T-cell (primary cell): ENCODE measurements around the gene POLR1C. TPM values are rescaled to one million over a fixed set of nuclear protein-coding genes. Genes with fewer than 3 reads are reported as not detected.

Experiments
- ATAC-seq, 4 experiments: fragments of 200-7000 bp in 3 of 4; fragments of 150-1000 bp in 1 of 4; cut with Tn5 transposase; replicated peaks in 1 of 4; 1 replicate in 3 of 4; 2 replicates in 1 of 4; pipeline ENCODE4 v1.10.0; 2021; ENCODE audit warnings: moderate library complexity in 3 of 4, mild to moderate bottlenecking in 2 of 4, moderate number of reproducible peaks in 1 of 4
- CTCF ChIA-PET, 2 donors: fragments of 300-600 bp; sonication (Branson Sonifier 250); formaldehyde crosslinking; loops; one replicate each; lab custom pipeline; 2022; ENCODE audit warnings: antibody characterized with exemption in 2 of 2; lab: Charles Lee
- POLR2A ChIA-PET, 2 donors: fragments of 300-600 bp; sonication (Branson Sonifier 250); formaldehyde crosslinking; loops; one replicate each; lab custom pipeline; 2022; ENCODE audit warnings: antibody characterized with exemption in 2 of 2; lab: Charles Lee
- DNase-seq, 35 experiments: peaks; one replicate each; pipeline versions ENCODE4 v3.0.0 to v3.0.0-alpha.2; 2013 to 2023
- H3K27ac ChIP-seq: one replicate; pipeline ENCODE4 v1.5.1; 2013; ENCODE audit warnings: low read length
- H3K27me3 ChIP-seq, 2 experiments: replicated peaks in 1 of 2; 1 replicate in 1 of 2; 2 replicates in 1 of 2; pipeline versions ENCODE4 v1.6.1 to v1.7.0; 2013; ENCODE audit warnings: low read length in 1 of 2, mixed read lengths in 1 of 2; ENCODE audit not compliant: control insufficient read depth in 2 of 2, insufficient read depth in 2 of 2; ENCODE audit errors: extremely low read depth in 1 of 2
- H3K36me3 ChIP-seq, 2 donors: 1 replicate in 1 of 2; 2 replicates in 1 of 2; pipeline versions ENCODE4 v1.6.1 to v1.7.0; 2013; ENCODE audit warnings: low read length in 1 of 2; ENCODE audit not compliant: control insufficient read depth in 2 of 2, insufficient read depth in 1 of 2; ENCODE audit errors: extremely low read depth in 1 of 2
- H3K4me1 ChIP-seq, 2 experiments: 1 replicate in 1 of 2; 2 replicates in 1 of 2; pipeline versions ENCODE4 v1.6.1 to v1.7.0; 2013; ENCODE audit warnings: low read length in 2 of 2, mixed read lengths in 1 of 2; ENCODE audit not compliant: insufficient read depth in 2 of 2, control insufficient read depth in 1 of 2; ENCODE audit errors: extremely low read depth in 1 of 2
- H3K4me3 ChIP-seq, 2 donors: 1 replicate in 1 of 2; 2 replicates in 1 of 2; pipeline versions ENCODE4 v1.5.1 to v1.7.0; 2013; ENCODE audit warnings: mild to moderate bottlenecking in 2 of 2, low read length in 1 of 2, moderate library complexity in 1 of 2; ENCODE audit not compliant: control insufficient read depth in 1 of 2; ENCODE audit errors: extremely low read depth in 1 of 2
- H3K9me3 ChIP-seq: 2 replicates; pipeline ENCODE4 v1.7.0; 2013
- H3K27ac Mint-ChIP-seq, 2 donors: one replicate each; pipeline ENCODE4 v1.8.0; 2020 to 2021; ENCODE audit warnings: mild to moderate bottlenecking in 2 of 2, mixed read lengths in 2 of 2
- H3K27me3 Mint-ChIP-seq, 2 donors: one replicate each; pipeline ENCODE4 v1.8.0; 2021 to 2022; ENCODE audit warnings: mixed read lengths in 2 of 2
- H3K36me3 Mint-ChIP-seq: one replicate; pipeline ENCODE4 v1.8.0; 2021; ENCODE audit warnings: mixed read lengths
- H3K4me1 Mint-ChIP-seq, 3 donors: one replicate each; pipeline ENCODE4 v1.8.0; 2020 to 2022; ENCODE audit warnings: mixed read lengths in 3 of 3, mild to moderate bottlenecking in 1 of 3
- H3K4me3 Mint-ChIP-seq, 3 donors: one replicate each; pipeline ENCODE4 v1.8.0; 2020 to 2022; ENCODE audit warnings: mild to moderate bottlenecking in 3 of 3, mixed read lengths in 3 of 3, moderate library complexity in 3 of 3
- H3K9me3 Mint-ChIP-seq, 3 donors: one replicate each; pipeline ENCODE4 v1.8.0; 2020 to 2022; ENCODE audit warnings: mixed read lengths in 3 of 3
- WGBS: methylation state at CpG from one replicate; pipeline ENCODE4 v1.1.5; 2013; ENCODE audit warnings: missing lambda C conversion rate; ENCODE audit not compliant: insufficient coverage; 5-methylcytosine and 5-hydroxymethylcytosine counted together
- total RNA-seq, 35 experiments: library from RNA in 6 of 35; stranded (reverse) in 6 of 35; fragments of 120-200 nt in 1 of 35; gene quantifications; one replicate each; pipeline versions ENCODE4 v1.2.1 to v1.2.4 and lab custom pipeline; 2013 to 2026

POLR1C gene
- total RNA-seq, 5 donors from 2014 or later (not counting 1 experiment from before 2014, with no cell fraction given) = 42.3 to 49.8 (median 46.1) TPM

DNA sequence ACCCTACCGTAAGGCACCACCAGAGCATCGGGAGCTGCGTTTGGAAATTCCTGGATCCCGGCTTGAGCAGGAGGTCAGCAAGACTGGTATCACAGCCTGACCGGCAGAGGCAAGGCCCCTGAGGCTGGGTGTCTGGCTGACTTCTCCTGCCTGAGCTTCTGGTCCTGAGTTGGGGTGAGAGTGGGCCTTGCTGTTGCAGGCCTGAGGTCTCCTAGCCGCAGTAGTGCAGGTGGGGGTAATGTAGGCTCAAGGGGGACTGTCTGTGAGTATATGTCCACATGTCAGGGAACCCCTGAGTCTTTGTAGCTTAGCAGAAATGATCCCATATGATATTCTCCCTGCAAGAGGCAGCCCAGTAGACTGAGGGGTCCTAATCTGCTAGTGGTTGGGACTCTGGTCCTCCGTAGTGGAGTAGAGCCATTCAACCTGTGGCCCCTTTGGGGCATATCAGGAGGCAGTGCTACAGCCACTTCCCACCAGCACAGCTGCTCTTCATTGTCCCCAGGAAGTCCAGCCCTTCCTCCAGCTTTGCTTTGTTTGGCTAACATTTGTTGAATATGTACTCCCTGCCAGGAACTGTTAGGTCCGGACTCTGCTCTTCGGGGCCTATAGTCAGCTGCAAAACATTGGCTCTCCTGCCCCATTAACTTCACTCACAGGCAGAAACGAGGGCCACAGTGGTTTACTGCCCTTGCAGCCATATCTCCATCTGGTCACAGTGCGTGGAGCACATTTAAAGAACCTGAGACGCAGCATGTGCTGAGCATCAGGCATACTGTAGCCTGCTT lies 17.7 kb upstream of the POLR1C start:
- CTCF ChIA-PET = interaction anchor here in 1 of 2 donors (0.6 kb wide), 1 partner anchor 927 kb away, joined by 4 read pairs; no protein-coding TSS in a partner anchor
- peaks cover 4 to 22% of the 10 kb centered on the region in 2 experiments for H3K4me1 ChIP-seq
- Mint-ChIP-seq H3K36me3 (peaks cover 46% of the 10 kb centered on the region), H3K4me1 (peaks cover 15 to 17% (median 17%) of the 10 kb centered on the region in 3 donors), H3K4me3 (no peak overlapping the region), H3K9me3 (no peaks in the 10 kb centered on the region), H3K27ac (no peak overlapping the region), H3K27me3 (no peaks in the 10 kb centered on the region)
- peaks cover 15 to 57% of the 10 kb centered on the region in 2 donors for H3K36me3 ChIP-seq
- DNase-seq = no peak
- no peaks in the 10 kb centered on the region for H3K27me3 ChIP-seq
- 97% methylated on average over 12 of the region's 12 CpGs for WGBS
- POLR2A ChIA-PET = interaction anchor here in 1 of 2 donors (0.5 kb wide), 1 partner anchor 1037 kb away, joined by 5 read pairs; no protein-coding TSS in a partner anchor
- no peak for ATAC-seq
- no peaks in the 10 kb centered on the region for H3K9me3 ChIP-seq
- H3K4me3 ChIP-seq = no peak overlapping the region
- H3K27ac ChIP-seq = no peak overlapping the region

GRCh38 chr6:43500921-43501320 lies 16.0 kb upstream of the POLR1C start:
- H3K27ac ChIP-seq = no peak overlapping the region
- Mint-ChIP-seq H3K36me3 (peaks cover 50% of the 10 kb centered on the region), H3K4me3 (no peak overlapping the region), H3K4me1 (peaks cover 0 to 2% (median 0%) of the 10 kb centered on the region in 3 donors), H3K27me3 (no peaks in the 10 kb centered on the region), H3K27ac (peak overlapping the region; percentile 25 to 66), H3K9me3 (no peaks in the 10 kb centered on the region)
- no peaks in the 10 kb centered on the region for H3K27me3 ChIP-seq
- 100% methylated on average over 3 of the region's 3 CpGs for WGBS
- ChIA-PET CTCF (no interaction called here), POLR2A (interaction anchor here in 1 of 2 donors (0.6 kb wide), 1 partner anchor 31 kb away, joined by 3 read pairs; no protein-coding TSS in a partner anchor)
- no peaks in the 10 kb centered on the region for H3K9me3 ChIP-seq
- no peak for DNase-seq
- peaks cover 0 to 5% of the 10 kb centered on the region in 2 experiments for H3K4me1 ChIP-seq
- H3K4me3 ChIP-seq = no peak overlapping the region
- H3K36me3 ChIP-seq = peaks cover 21 to 66% of the 10 kb centered on the region in 2 donors
- no peak for ATAC-seq

DNA sequence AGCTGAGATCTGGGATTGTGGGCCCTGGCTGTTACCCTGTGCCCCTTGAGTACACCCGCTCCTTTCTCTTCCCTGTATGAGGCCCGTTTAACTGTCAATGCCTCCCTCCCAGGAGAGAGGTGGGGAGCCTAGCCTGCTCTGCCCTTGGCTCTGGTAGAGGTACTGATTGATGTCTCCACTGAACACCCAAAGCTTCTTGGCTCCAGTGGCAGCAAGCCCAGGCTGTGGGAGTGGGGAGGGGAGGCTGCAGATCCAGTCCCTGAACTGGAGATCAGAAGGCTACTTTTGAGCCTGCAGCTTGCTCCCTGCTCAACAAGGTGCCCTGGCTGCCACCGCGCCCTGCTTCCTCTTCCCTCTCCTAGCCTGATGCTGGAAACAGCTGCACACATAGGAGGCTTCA lies 14.2 kb upstream of the POLR1C start:
- peaks cover 0 to 10% of the 10 kb centered on the region in 2 experiments for H3K27me3 ChIP-seq
- ChIA-PET POLR2A (no interaction called here), CTCF (no interaction called here)
- no peaks in the 10 kb centered on the region for H3K9me3 ChIP-seq
- WGBS = 100% methylated on average over 2 of the region's 4 CpGs
- H3K4me1 ChIP-seq = peaks cover 0 to 11% of the 10 kb centered on the region in 2 experiments
- peaks cover 2 to 3% of the 10 kb centered on the region in 2 donors for H3K27me3 Mint-ChIP-seq
- H3K4me3 Mint-ChIP-seq = no peak overlapping the region
- H3K9me3 Mint-ChIP-seq = no peaks in the 10 kb centered on the region
- no peak overlapping the region for H3K27ac ChIP-seq
- H3K4me1 Mint-ChIP-seq = peaks cover 4 to 9% (median 6%) of the 10 kb centered on the region in 3 donors
- no peak overlapping the region for H3K4me3 ChIP-seq
- H3K27ac Mint-ChIP-seq = peak overlapping the region; percentile 19 to 34
- DNase-seq (no peak), ATAC-seq (no peak)
- H3K36me3 ChIP-seq = peaks cover 23 to 64% of the 10 kb centered on the region in 2 donors
- H3K36me3 Mint-ChIP-seq = peaks cover 50% of the 10 kb centered on the region

- ATAC-seq (no peak), DNase-seq (no peak)
- Mint-ChIP-seq H3K9me3 (no peaks in the 10 kb centered on the region), H3K27me3 (peaks cover 8 to 9% of the 10 kb centered on the region in 2 donors), H3K4me3 (no peak overlapping the region), H3K4me1 (peaks cover 4 to 9% (median 6%) of the 10 kb centered on the region in 3 donors), H3K27ac (no peak overlapping the region), H3K36me3 (peaks cover 50% of the 10 kb centered on the region)
- CTCF ChIA-PET = interaction anchor here (0.5 to 0.7 kb wide), 3 partner anchors 45 to 266 kb away, joined by 3 to 7 read pairs (median 7); no protein-coding TSS in a partner anchor
- 94% methylated on average over 8 of the region's 8 CpGs for WGBS
- POLR2A ChIA-PET = no interaction called here
- Histone ChIP-seq H3K36me3 (peaks cover 23 to 60% of the 10 kb centered on the region in 2 donors), H3K9me3 (no peaks in the 10 kb centered on the region), H3K4me1 (peaks cover 0 to 11% of the 10 kb centered on the region in 2 experiments), H3K27ac (no peak overlapping the region), H3K27me3 (peaks cover 0 to 18% of the 10 kb centered on the region in 2 experiments), H3K4me3 (no peak overlapping the region)
Measured at GRCh38 chr6:43503443-43503842, 13.4 kb upstream of the POLR1C start.

GRCh38 chr6:43504756-43505593 lies 11.9 kb upstream of the POLR1C start:
- Mint-ChIP-seq H3K27ac (peak overlapping the region in 1 of 2 donors; percentile 22), H3K4me1 (peaks cover 8 to 18% (median 16%) of the 10 kb centered on the region in 3 donors), H3K36me3 (peaks cover 37% of the 10 kb centered on the region), H3K9me3 (no peaks in the 10 kb centered on the region), H3K27me3 (peaks cover 17 to 19% of the 10 kb centered on the region in 2 donors), H3K4me3 (no peak overlapping the region)
- H3K36me3 ChIP-seq = peaks cover 19 to 45% of the 10 kb centered on the region in 2 donors
- DNase-seq (no peak), ATAC-seq (no peak)
- H3K9me3 ChIP-seq = no peaks in the 10 kb centered on the region
- H3K27ac ChIP-seq = no peak overlapping the region
- H3K4me3 ChIP-seq = no peak overlapping the region
- POLR2A ChIA-PET = no interaction called here
- CTCF ChIA-PET = interaction anchor here (0.5 to 1.4 kb wide), 5 partner anchors 11 to 763 kb away, joined by 3 read pairs; no protein-coding TSS in a partner anchor
- peaks cover 0 to 18% of the 10 kb centered on the region in 2 experiments for H3K4me1 ChIP-seq
- H3K27me3 ChIP-seq = peaks cover 0 to 30% of the 10 kb centered on the region in 2 experiments
- WGBS = 98% methylated on average over 13 of the region's 26 CpGs
